Measurements from ENCODE around the gene JHY. TPM values are rescaled to one million over a fixed set of nuclear protein-coding genes. Genes with fewer than 3 reads are reported as not detected.

JHY gene
- polyA plus RNA-seq, 1 of the 3 experiments (the other 2 are of a cell fraction), result 2.9 TPM

- TF ChIP-seq USF2 (IDR thresholded peaks at IDR 0.05; ENCODE audit: borderline replicate concordance, low read depth, low read length) (no peak), JUND (IDR thresholded peaks at IDR 0.05) (no peak), CTCF (IDR thresholded peaks at IDR 0.05) (no peak), RXRA (IDR thresholded peaks at IDR 0.05; ENCODE audit: borderline replicate concordance, low read depth) (no peak), MEF2A (IDR thresholded peaks at IDR 0.05; ENCODE audit: borderline replicate concordance, low read depth) (no peak), YY1 (IDR thresholded peaks at IDR 0.05; ENCODE audit: low read depth) (no peak), POLR2AphosphoS5 (IDR thresholded peaks at IDR 0.05; ENCODE audit: low read depth, low read length) (no peak)
Observed at GRCh38 chr11:122933416-122933815, 50.9 kb downstream of the JHY start (continued).

- DNase-seq, result no peak
- Histone ChIP-seq H3K4me1 (ENCODE audit: control insufficient read depth in 1 of 2, insufficient read depth in 2 of 2, low read depth in 1 of 2, low read length in 1 of 2) (no peaks in the 10 kb centered on the region; a peak in 1 of 4 replicates), H3K9me2 (no peaks in the 10 kb centered on the region; the same call in 1 of the 2 replicates), H2AFZ (ENCODE audit: low read depth) (no peak overlapping the region), H3K36me3 (replicated peaks in 1 of 2; ENCODE audit: control insufficient read depth in 1 of 2, insufficient read depth in 2 of 2, low read length in 1 of 2) (peaks cover 0 to 11% of the 10 kb centered on the region in 2 experiments), H3K4me2 (no peak overlapping the region), H4K20me1 (ENCODE audit: insufficient read depth) (no peaks in the 10 kb centered on the region), H3K9me3 (no peaks in the 10 kb centered on the region), H3K79me2 (ENCODE audit: insufficient read depth) (no peaks in the 10 kb centered on the region), H3K9ac (no peak overlapping the region), H3F3A (replicated peaks; ENCODE audit: insufficient read depth) (no peaks in the 10 kb centered on the region), H3K4me3 (ENCODE audit: low read depth in 2 of 2, low read length in 1 of 2) (no peak overlapping the region), H3K27ac (ENCODE audit: low read depth in 2 of 2, low read length in 1 of 2) (no peak overlapping the region), H3K27me3 (ENCODE audit: insufficient read depth) (no peaks in the 10 kb centered on the region)
- ChIA-PET POLR2A (no interaction called here), CTCF (interaction anchor here (1.1 kb wide), 1 partner anchor 12 kb away, joined by 3 read pairs; no protein-coding TSS in a partner anchor)
- WGBS (ENCODE audit: low lambda C conversion rate), result 93% methylated on average over 3 of the region's 3 CpGs
- TF ChIP-seq USF2 (IDR thresholded peaks at IDR 0.05; ENCODE audit: borderline replicate concordance, low read depth, low read length) (no peak), POLR2AphosphoS5 (IDR thresholded peaks at IDR 0.05; ENCODE audit: low read depth, low read length) (no peak), TCF12 (IDR thresholded peaks at IDR 0.05) (no peak)
- TF ChIP-seq, protein P1, sequence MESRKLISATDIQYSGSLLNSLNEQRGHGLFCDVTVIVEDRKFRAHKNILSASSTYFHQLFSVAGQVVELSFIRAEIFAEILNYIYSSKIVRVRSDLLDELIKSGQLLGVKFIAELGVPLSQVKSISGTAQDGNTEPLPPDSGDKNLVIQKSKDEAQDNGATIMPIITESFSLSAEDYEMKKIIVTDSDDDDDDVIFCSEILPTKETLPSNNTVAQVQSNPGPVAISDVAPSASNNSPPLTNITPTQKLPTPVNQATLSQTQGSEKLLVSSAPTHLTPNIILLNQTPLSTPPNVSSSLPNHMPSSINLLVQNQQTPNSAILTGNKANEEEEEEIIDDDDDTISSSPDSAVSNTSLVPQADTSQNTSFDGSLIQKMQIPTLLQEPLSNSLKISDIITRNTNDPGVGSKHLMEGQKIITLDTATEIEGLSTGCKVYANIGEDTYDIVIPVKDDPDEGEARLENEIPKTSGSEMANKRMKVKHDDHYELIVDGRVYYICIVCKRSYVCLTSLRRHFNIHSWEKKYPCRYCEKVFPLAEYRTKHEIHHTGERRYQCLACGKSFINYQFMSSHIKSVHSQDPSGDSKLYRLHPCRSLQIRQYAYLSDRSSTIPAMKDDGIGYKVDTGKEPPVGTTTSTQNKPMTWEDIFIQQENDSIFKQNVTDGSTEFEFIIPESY (IDR thresholded peaks at IDR 0.05; ENCODE audit: borderline replicate concordance, low read depth), result no peak
Observed at GRCh38 chr11:122937983-122938382, 55.4 kb downstream of the JHY start.

All from SK-N-SH (cell line).